PC-3 (cell line): ENCODE data around the gene GMDS.

Experiments
- CTCF ChIP-seq: fragments of 300-600 bp; sonication (generic); conservative IDR thresholded peaks from 2 replicates; pipeline ENCODE4 v1.5.1; 2017; ENCODE audit warnings: antibody characterized with exemption, low read depth, mild to moderate bottlenecking, low read length
- EZH2 ChIP-seq: fragments of 300-600 bp; sonication (generic); IDR thresholded peaks from one replicate; pipeline ENCODE4 v1.6.1; 2017; ENCODE audit warnings: antibody characterized with exemption, mild to moderate bottlenecking, low read length; ENCODE audit not compliant: unreplicated experiment
- EZH2phosphoT487 ChIP-seq: fragments of 300-600 bp; sonication (generic); IDR thresholded peaks from 2 replicates; pipeline ENCODE4 v1.6.1; 2018; ENCODE audit warnings: mild to moderate bottlenecking, antibody characterized with exemption, low read length, borderline replicate concordance

- peak; percentile 89 for TF ChIP-seq CTCF
- TF ChIP-seq EZH2phosphoT487 = no peak
- no peak for TF ChIP-seq EZH2
These were observed 641.0 kb downstream of the GMDS start for GRCh38 chr6:1604158-1605003.
